Measurements from ENCODE around the gene PDE4D.
"Not testable (repeated sequence)": the region's sequence is repeated elsewhere in the genome, so short reads cannot be mapped to it uniquely, and the experiment has no call there.

Gene PDE4D

GRCh38 chr5:59496524-59497134, 396.9 kb downstream of the PDE4D start:
- no peak for DNase-seq

GRCh38 chr5:59491945-59492344, 401.6 kb downstream of the PDE4D start:
- no peak for DNase-seq

- no peak for DNase-seq
These were observed 404.0 kb downstream of the PDE4D start for GRCh38 chr5:59489551-59489950.

- DNase-seq, result no peak
These were observed 405.5 kb downstream of the PDE4D start for GRCh38 chr5:59487772-59488729.

- no peak for DNase-seq
These were observed 406.3 kb downstream of the PDE4D start for GRCh38 chr5:59487068-59487686.

- DNase-seq, result no peak
These were observed 407.0 kb downstream of the PDE4D start for GRCh38 chr5:59486508-59486907.

- DNase-seq, result no peak
These were observed 407.7 kb downstream of the PDE4D start for GRCh38 chr5:59485629-59486439.

- no peak for DNase-seq
These were observed 408.4 kb downstream of the PDE4D start for GRCh38 chr5:59485107-59485506.

- no peak for DNase-seq
These were observed 408.9 kb downstream of the PDE4D start for GRCh38 chr5:59484618-59485017.

GRCh38 chr5:59483971-59484472, 409.5 kb downstream of the PDE4D start:
- no peak for DNase-seq

- no peak for DNase-seq
These were observed 414.4 kb downstream of the PDE4D start for GRCh38 chr5:59479086-59479485.

- DNase-seq, result no peak
These were observed 419.2 kb downstream of the PDE4D start for GRCh38 chr5:59474324-59474723.

GRCh38 chr5:59473611-59474010, 419.9 kb downstream of the PDE4D start:
- no peak for DNase-seq

GRCh38 chr5:59471463-59471862, 422.1 kb downstream of the PDE4D start:
- DNase-seq, result no peak

GRCh38 chr5:59467969-59468368, 425.6 kb downstream of the PDE4D start:
- DNase-seq, result no peak

GRCh38 chr5:59466271-59466670, 427.3 kb downstream of the PDE4D start:
- no peak for DNase-seq

GRCh38 chr5:59464969-59465368, 428.6 kb downstream of the PDE4D start:
- DNase-seq, result no peak

GRCh38 chr5:59463618-59464166, 429.8 kb downstream of the PDE4D start:
- DNase-seq, result not testable (repeated sequence)

GRCh38 chr5:59462956-59463355, 430.6 kb downstream of the PDE4D start:
- DNase-seq, result no peak

- no peak for DNase-seq
These were observed 433.0 kb downstream of the PDE4D start for GRCh38 chr5:59460368-59461153.

- no peak for DNase-seq
These were observed 434.4 kb downstream of the PDE4D start for GRCh38 chr5:59458966-59459729.
